PC-3 (cell line): ENCODE measurements around the gene PTPRN2. TPM values are rescaled to one million over a fixed set of nuclear protein-coding genes. Genes with fewer than 3 reads are reported as not detected.
A peak's percentile ranks its signal among the peaks of the same experiment; 100 is the strongest.
"Not testable (repeated sequence)": the region's sequence is repeated elsewhere in the genome, so short reads cannot be mapped to it uniquely, and the experiment has no call there.

Source experiments
- ATAC-seq: fragments of 200-7000 bp; cut with Tn5 transposase; 2 replicates; pipeline ENCODE4 v1.9.1; 2020; ENCODE audit warnings: mild to moderate bottlenecking, moderate library complexity
- BruUV-seq: library from RNA; stranded (reverse); fragments of 400-500 nt; replicated peaks from 2 replicates; lab custom pipeline; 2021; lab: Mats Ljungman, UMichigan
- CTCF ChIA-PET: fragments of 300-600 bp; sonication (Branson Sonifier 250); formaldehyde crosslinking; loops from one replicate; lab custom pipeline; 2022; ENCODE audit warnings: antibody characterized with exemption; lab: Charles Lee
- POLR2A ChIA-PET: fragments of 300-600 bp; sonication (Branson Sonifier 250); formaldehyde crosslinking; loops from one replicate; lab custom pipeline; 2022; ENCODE audit warnings: antibody characterized with exemption; ENCODE audit not compliant: unreplicated experiment; lab: Charles Lee
- DNase-seq: peaks from one replicate; pipeline ENCODE4 v3.0.0-alpha.2; 2015
- H2AFZ ChIP-seq: fragments of 300-600 bp; sonication (generic); 2 replicates; pipeline ENCODE4 v1.6.0; 2016; ENCODE audit warnings: antibody characterized with exemption, low read length
- H3F3A ChIP-seq: fragments of 300-600 bp; sonication (generic); one replicate; pipeline ENCODE4 v1.6.0; 2017; ENCODE audit warnings: antibody characterized with exemption, low read length, control low read depth, mild to moderate bottlenecking; ENCODE audit not compliant: unreplicated experiment
- H3K27ac ChIP-seq: fragments of 300-600 bp; sonication (generic); 2 replicates; pipeline ENCODE4 v1.5.1; 2016; ENCODE audit warnings: mild to moderate bottlenecking, low read length
- H3K27me3 ChIP-seq: fragments of 300-600 bp; sonication (generic); 2 replicates; pipeline ENCODE4 v1.6.1; 2016; ENCODE audit warnings: low read length, mixed read lengths
- H3K36me3 ChIP-seq: fragments of 300-600 bp; sonication (generic); 2 replicates; pipeline ENCODE4 v1.6.1; 2016; ENCODE audit warnings: low read depth, mixed run types, low read length, mixed read lengths
- H3K4me1 ChIP-seq: fragments of 300-600 bp; sonication (generic); 2 replicates; pipeline ENCODE4 v1.5.1; 2016; ENCODE audit warnings: low read length; ENCODE audit not compliant: insufficient read depth
- H3K4me2 ChIP-seq: fragments of 300-600 bp; sonication (generic); 2 replicates; pipeline ENCODE4 v1.6.0; 2016; ENCODE audit warnings: low read length
- H3K4me3 ChIP-seq: fragments of 300-600 bp; sonication (generic); 2 replicates; pipeline ENCODE4 v1.5.1; 2016; ENCODE audit warnings: mild to moderate bottlenecking, low read length, mixed read lengths
- H3K79me2 ChIP-seq: fragments of 300-600 bp; sonication (generic); 2 replicates; pipeline ENCODE4 v1.6.1; 2017; ENCODE audit warnings: low read length, mixed read lengths
- H3K9ac ChIP-seq: fragments of 300-600 bp; sonication (generic); 2 replicates; pipeline ENCODE4 v1.6.0; 2016; ENCODE audit warnings: mild to moderate bottlenecking, low read length
- H3K9me2 ChIP-seq: fragments of 300-600 bp; sonication (generic); replicated peaks from 2 replicates; pipeline ENCODE4 v1.6.1; 2016; ENCODE audit warnings: mixed run types, low read length, mixed read lengths
- H3K9me3 ChIP-seq: fragments of 300-600 bp; sonication (generic); 2 replicates; pipeline ENCODE4 v1.6.1; 2016; ENCODE audit warnings: low read length, mixed read lengths
- H4K20me1 ChIP-seq: fragments of 300-600 bp; sonication (generic); 2 replicates; pipeline ENCODE4 v1.6.1; 2016; ENCODE audit warnings: low read length, mixed read lengths
- EZH2 ChIP-seq: fragments of 300-600 bp; sonication (generic); IDR thresholded peaks from one replicate; pipeline ENCODE4 v1.6.1; 2017; ENCODE audit warnings: antibody characterized with exemption, mild to moderate bottlenecking, low read length; ENCODE audit not compliant: unreplicated experiment
- EZH2phosphoT487 ChIP-seq: fragments of 300-600 bp; sonication (generic); IDR thresholded peaks from 2 replicates; pipeline ENCODE4 v1.6.1; 2018; ENCODE audit warnings: mild to moderate bottlenecking, antibody characterized with exemption, low read length, borderline replicate concordance
- intact Hi-C: fragments of 100-400 bp; cut with micrococcal nuclease; formaldehyde crosslinking; loops from 2 replicates; pipeline ENCODE4 v1.9.0; 2023
- total RNA-seq: library from RNA; depleted of rRNA; stranded (reverse); fragments of >200 nt; gene quantifications from 2 replicates; pipeline ENCODE4 v1.2.3, GENCODE V29; 2014
- TF ChIP-seq, protein P1 (sequence below): fragments of 300-600 bp; sonication (generic); conservative IDR thresholded peaks from 2 replicates; pipeline ENCODE4 v1.5.1; 2017; ENCODE audit warnings: antibody characterized with exemption, low read depth, mild to moderate bottlenecking, low read length

The PTPRN2 gene
- total RNA-seq, 1 experiment from 2014 or later, result 3.2 TPM

GRCh38 chr7:158376146-158376838 lies 211.3 kb downstream of the PTPRN2 start:
- H3K79me2 ChIP-seq, POLR2A ChIA-PET, H3K36me3 ChIP-seq, H3K4me2 ChIP-seq, H2AFZ ChIP-seq, H3K9ac ChIP-seq, H3K4me3 ChIP-seq, H3K9me3 ChIP-seq, H3F3A ChIP-seq, CTCF ChIA-PET, DNase-seq, H4K20me1 ChIP-seq, intact Hi-C loops, ATAC-seq, H3K27ac ChIP-seq, H3K9me2 ChIP-seq, BruUV-seq: not testable (repeated sequence)
- H3K27me3 ChIP-seq, result peaks cover 14% of the 10 kb centered on the region; the same call in 1 of the 2 replicates
- H3K4me1 ChIP-seq, result peaks cover 19% of the 10 kb centered on the region; the same call in 1 of the 2 replicates

DNA sequence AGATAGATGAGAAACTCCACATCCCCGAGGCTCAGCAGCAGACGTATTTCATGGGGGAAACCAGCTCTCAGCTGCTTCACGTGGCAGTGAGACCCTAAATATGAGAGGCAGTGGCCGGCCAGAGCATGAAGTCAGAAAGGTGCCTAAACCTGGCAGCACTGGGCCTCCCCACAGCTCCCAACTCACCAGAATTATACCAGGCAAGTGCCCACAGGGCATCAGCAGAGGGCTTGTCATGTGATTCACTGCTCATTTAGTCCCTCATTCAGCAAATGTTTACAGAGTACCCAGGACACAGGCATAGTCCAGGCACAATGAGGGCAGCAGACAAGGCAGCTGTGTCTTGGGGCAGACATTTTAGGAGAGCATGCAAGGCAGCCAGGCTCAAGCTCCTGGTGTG lies 212.6 kb downstream of the PTPRN2 start:
- peaks cover 19% of the 10 kb centered on the region; the same call in 1 of the 2 replicates for H3K4me1 ChIP-seq
- POLR2A ChIA-PET, result no interaction called here
- H3K27ac ChIP-seq, result peak overlapping the region; percentile 83
- TF ChIP-seq, protein P1, sequence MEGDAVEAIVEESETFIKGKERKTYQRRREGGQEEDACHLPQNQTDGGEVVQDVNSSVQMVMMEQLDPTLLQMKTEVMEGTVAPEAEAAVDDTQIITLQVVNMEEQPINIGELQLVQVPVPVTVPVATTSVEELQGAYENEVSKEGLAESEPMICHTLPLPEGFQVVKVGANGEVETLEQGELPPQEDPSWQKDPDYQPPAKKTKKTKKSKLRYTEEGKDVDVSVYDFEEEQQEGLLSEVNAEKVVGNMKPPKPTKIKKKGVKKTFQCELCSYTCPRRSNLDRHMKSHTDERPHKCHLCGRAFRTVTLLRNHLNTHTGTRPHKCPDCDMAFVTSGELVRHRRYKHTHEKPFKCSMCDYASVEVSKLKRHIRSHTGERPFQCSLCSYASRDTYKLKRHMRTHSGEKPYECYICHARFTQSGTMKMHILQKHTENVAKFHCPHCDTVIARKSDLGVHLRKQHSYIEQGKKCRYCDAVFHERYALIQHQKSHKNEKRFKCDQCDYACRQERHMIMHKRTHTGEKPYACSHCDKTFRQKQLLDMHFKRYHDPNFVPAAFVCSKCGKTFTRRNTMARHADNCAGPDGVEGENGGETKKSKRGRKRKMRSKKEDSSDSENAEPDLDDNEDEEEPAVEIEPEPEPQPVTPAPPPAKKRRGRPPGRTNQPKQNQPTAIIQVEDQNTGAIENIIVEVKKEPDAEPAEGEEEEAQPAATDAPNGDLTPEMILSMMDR, result no peak
- no peak for TF ChIP-seq EZH2
- TF ChIP-seq EZH2phosphoT487, result no peak
- H3F3A ChIP-seq, result no peaks in the 10 kb centered on the region
- H4K20me1 ChIP-seq, result no peaks in the 10 kb centered on the region
- intact Hi-C loops, result no loop called here
- CTCF ChIA-PET, result no interaction called here
- no peaks in the 10 kb centered on the region for H3K79me2 ChIP-seq
- no peaks in the 10 kb centered on the region for H3K9me2 ChIP-seq
- H3K4me2 ChIP-seq, result no peak overlapping the region; the same call in 1 of the 2 replicates
- DNase-seq (peak; percentile 4), ATAC-seq (no peak)
- no peak overlapping the region for H2AFZ ChIP-seq
- H3K27me3 ChIP-seq, result peaks cover 20% of the 10 kb centered on the region
- peak overlapping the region; percentile 71 for H3K9ac ChIP-seq
- H3K4me3 ChIP-seq, result no peak overlapping the region
- no peaks in the 10 kb centered on the region for H3K36me3 ChIP-seq
- H3K9me3 ChIP-seq, result no peaks in the 10 kb centered on the region
- BruUV-seq, result no TSS peak

DNA sequence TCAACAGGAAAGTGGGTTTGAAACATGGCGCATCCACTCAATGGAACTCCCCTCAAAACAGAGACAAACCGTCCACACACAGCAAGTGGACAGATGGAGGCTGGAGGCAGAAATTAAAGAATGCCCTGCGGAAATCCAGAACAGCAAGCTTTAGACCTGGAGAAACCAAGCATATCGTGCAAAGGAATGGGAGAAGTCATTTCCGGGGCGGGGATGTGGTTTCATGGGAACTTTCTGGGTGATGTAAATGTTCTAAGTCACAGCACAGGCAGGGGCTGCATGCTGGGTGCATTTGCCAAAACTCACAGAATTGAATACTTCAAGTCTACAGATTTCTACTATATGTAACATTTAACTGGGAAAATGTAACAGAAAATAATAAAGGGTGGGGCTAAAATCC lies 213.0 kb downstream of the PTPRN2 start:
- TF ChIP-seq, protein P1, result no peak
- TF ChIP-seq EZH2phosphoT487 (no peak), EZH2 (no peak)
- H3K27me3 ChIP-seq, result peaks cover 24% of the 10 kb centered on the region

More for the DNA sequence above, 213.0 kb downstream of the PTPRN2 start:
- ATAC-seq, result no peak
- Histone ChIP-seq H3K4me3 (no peak overlapping the region), H2AFZ (no peak overlapping the region), H3K79me2 (no peaks in the 10 kb centered on the region), H4K20me1 (no peaks in the 10 kb centered on the region), H3K9me3 (no peaks in the 10 kb centered on the region), H3K9me2 (no peaks in the 10 kb centered on the region), H3K27ac (peak overlapping the region; percentile 83), H3K9ac (peak overlapping the region; percentile 71), H3K4me1 (peaks cover 19% of the 10 kb centered on the region; the same call in 1 of the 2 replicates), H3K36me3 (no peaks in the 10 kb centered on the region), H3F3A (no peaks in the 10 kb centered on the region), H3K4me2 (no peak overlapping the region; the same call in 1 of the 2 replicates)
- intact Hi-C loops, result no loop called here
- CTCF ChIA-PET, result no interaction called here
- no TSS peak for BruUV-seq
- DNase-seq, result peak; percentile 47
- POLR2A ChIA-PET, result no interaction called here
